Astrocyte (in vitro differentiated cells and primary cell): Measurements from ENCODE around the gene PCBP1.

ENCODE experiments used
- CTCF ChIP-seq: IDR thresholded peaks from 2 replicates; pipeline ENCODE4 v1.5.1; 2011; ENCODE audit warnings: low read depth, mild to moderate bottlenecking, inconsistent platforms, low read length, moderate library complexity; ENCODE audit not compliant: insufficient read depth
- EZH2 ChIP-seq: IDR thresholded peaks from 2 replicates; pipeline ENCODE4 v1.6.1; 2012; ENCODE audit warnings: mild to moderate bottlenecking, low read length, inconsistent platforms; ENCODE audit not compliant: insufficient read depth

GRCh38 chr2:70069049-70069448 lies 18.2 kb upstream of the PCBP1 start:
- TF ChIP-seq CTCF = no peak
- TF ChIP-seq EZH2 = no peak
